Fibroblast of lung (primary cell): ENCODE data around the gene MAP6. TPM values are rescaled to one million over a fixed set of nuclear protein-coding genes. Genes with fewer than 3 reads are reported as not detected.

ENCODE experiments used
- DNase-seq, 2 donors: peaks; one replicate each; pipeline versions ENCODE4 v3.0.0 to v3.0.0-alpha.2; 2010; ENCODE audit warnings: low read depth in 2 of 2
- H2AFZ ChIP-seq: 2 replicates; pipeline ENCODE4 v1.5.1; 2012; ENCODE audit warnings: low read length, control low read depth, inconsistent platforms
- H3K27ac ChIP-seq: 2 replicates; pipeline ENCODE4 v1.5.1; 2011; ENCODE audit warnings: low read length, control low read depth; ENCODE audit not compliant: insufficient read depth
- H3K27me3 ChIP-seq: 2 replicates; pipeline ENCODE4 v1.5.1; 2011; ENCODE audit warnings: mild to moderate bottlenecking, low read length; ENCODE audit not compliant: control insufficient read depth, insufficient read depth
- H3K36me3 ChIP-seq: 2 replicates; pipeline ENCODE4 v1.5.1; 2011; ENCODE audit warnings: low read length; ENCODE audit not compliant: control insufficient read depth, insufficient read depth
- H3K4me1 ChIP-seq: 2 replicates; pipeline ENCODE4 v1.5.1; 2011; ENCODE audit warnings: low read length; ENCODE audit not compliant: control insufficient read depth, insufficient read depth; ENCODE audit errors: extremely low read depth
- H3K4me2 ChIP-seq: 2 replicates; pipeline ENCODE4 v1.5.1; 2011; ENCODE audit warnings: low read length, control low read depth; ENCODE audit not compliant: insufficient read depth; ENCODE audit errors: extremely low read depth
- H3K4me3 ChIP-seq, 4 experiments: fragments of 200-600 bp in 1 of 4; sonication (generic) in 1 of 4; replicated peaks in 1 of 4; 2 replicates each; pipeline ENCODE4 v1.5.1; 2011 to 2016; ENCODE audit warnings: low read length in 4 of 4, low read depth in 3 of 4, mild to moderate bottlenecking in 3 of 4, control low read depth in 2 of 4, inconsistent platforms in 1 of 4, mixed read lengths in 1 of 4; ENCODE audit not compliant: insufficient read depth in 1 of 4; ENCODE audit errors: control extremely low read depth in 1 of 4
- H3K79me2 ChIP-seq: 2 replicates; pipeline ENCODE4 v1.5.1; 2012; ENCODE audit warnings: mild to moderate bottlenecking, low read length, inconsistent platforms; ENCODE audit not compliant: control insufficient read depth, insufficient read depth
- H3K9ac ChIP-seq: 2 replicates; pipeline ENCODE4 v1.5.1; 2011; ENCODE audit warnings: mild to moderate bottlenecking, low read length, control low read depth; ENCODE audit not compliant: insufficient read depth
- H3K9me3 ChIP-seq: 2 replicates; pipeline ENCODE4 v1.5.1; 2012; ENCODE audit warnings: low read depth, low read length; ENCODE audit not compliant: control insufficient read depth, insufficient read depth
- H4K20me1 ChIP-seq: 2 replicates; pipeline ENCODE4 v1.5.1; 2011; ENCODE audit warnings: low read length; ENCODE audit not compliant: control insufficient read depth, insufficient read depth; ENCODE audit errors: extremely low read depth
- EZH2 ChIP-seq: IDR thresholded peaks from 2 replicates; pipeline ENCODE4 v1.5.1; 2012; ENCODE audit warnings: low read length, control low read depth, mild to moderate bottlenecking; ENCODE audit errors: missing control alignments
- polyA plus RNA-seq, 2 donors: library from polyadenylated mRNA; depleted of rRNA in 1 of 2; stranded (reverse) in 1 of 2; unstranded in 1 of 2; fragments of >200 nt; gene quantifications; 2 replicates each; pipeline ENCODE4 v1.2.1, GENCODE V29; 2011 to 2012; ENCODE audit warnings: missing spikeins in 1 of 2
- total RNA-seq: library from RNA; depleted of rRNA; stranded (reverse); fragments of >200 nt; gene quantifications from 2 replicates; pipeline ENCODE4 v1.2.1, GENCODE V29; 2014
- TF ChIP-seq, protein P1 (sequence below), 2 donors: IDR thresholded peaks in 1 of 2; conservative IDR thresholded peaks in 1 of 2; 1 replicate in 1 of 2; 2 replicates in 1 of 2; pipeline ENCODE4 v1.5.1; 2011 to 2012; ENCODE audit warnings: low read length in 2 of 2, control low read depth in 1 of 2, inconsistent platforms in 1 of 2, low read depth in 1 of 2, mild to moderate bottlenecking in 1 of 2

MAP6 gene
- total and polyA plus RNA-seq, 2 donors (not counting 1 experiment from before 2014, with no cell fraction given) = 0.17 to 1.0 TPM

DNA sequence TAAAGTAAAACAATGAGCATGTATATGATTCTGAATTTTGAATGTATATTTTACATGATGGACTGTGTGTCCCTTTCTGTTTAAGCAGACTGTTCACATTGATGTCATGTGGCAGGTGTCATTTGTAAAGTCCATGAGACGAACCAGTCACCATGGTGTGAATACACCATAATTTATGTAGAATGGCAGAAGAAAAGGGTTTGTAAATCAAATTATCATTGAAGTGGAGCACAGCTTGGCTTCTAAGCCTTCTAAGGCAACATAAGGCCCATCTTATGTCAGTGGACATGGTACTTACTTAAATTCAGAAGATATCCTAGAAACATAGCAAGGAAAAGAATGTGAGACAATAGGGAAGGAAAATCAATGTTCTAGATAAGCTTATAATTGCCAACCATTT, 4.4 kb downstream of the MAP6 start:
- H3K27ac ChIP-seq = no peak overlapping the region
- no peak for DNase-seq
- H4K20me1 ChIP-seq = no peaks in the 10 kb centered on the region

DNA sequence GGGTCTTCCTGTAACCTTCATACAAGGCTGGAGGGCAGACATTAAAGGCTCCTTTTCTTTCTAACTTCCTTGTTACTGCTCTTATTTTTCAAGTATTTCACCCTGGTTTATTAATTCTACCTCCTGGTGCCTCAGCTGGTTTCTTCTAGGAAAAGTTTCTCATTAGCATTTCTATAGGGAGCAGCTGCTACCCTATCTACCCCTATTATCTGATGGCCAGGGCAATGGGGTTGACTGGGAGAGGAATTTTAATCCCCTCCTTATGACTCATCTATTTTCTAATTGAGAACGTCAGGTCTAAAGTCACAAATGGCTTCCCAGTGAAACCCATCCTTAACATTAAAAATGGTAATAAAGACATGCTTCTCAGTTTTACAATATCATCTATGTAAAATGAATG, 5.0 kb downstream of the MAP6 start:
- DNase-seq = no peak
- no peaks in the 10 kb centered on the region for H3K9me3 ChIP-seq
- no peak overlapping the region for H3K9ac ChIP-seq
- H3K4me3 ChIP-seq = no peak overlapping the region
- no peak overlapping the region for H3K4me2 ChIP-seq
- no peaks in the 10 kb centered on the region for H3K4me1 ChIP-seq
- H3K79me2 ChIP-seq = no peaks in the 10 kb centered on the region
- H2AFZ ChIP-seq = no peak overlapping the region
- no peaks in the 10 kb centered on the region for H4K20me1 ChIP-seq
- H3K27ac ChIP-seq = no peak overlapping the region
- TF ChIP-seq, protein P1, sequence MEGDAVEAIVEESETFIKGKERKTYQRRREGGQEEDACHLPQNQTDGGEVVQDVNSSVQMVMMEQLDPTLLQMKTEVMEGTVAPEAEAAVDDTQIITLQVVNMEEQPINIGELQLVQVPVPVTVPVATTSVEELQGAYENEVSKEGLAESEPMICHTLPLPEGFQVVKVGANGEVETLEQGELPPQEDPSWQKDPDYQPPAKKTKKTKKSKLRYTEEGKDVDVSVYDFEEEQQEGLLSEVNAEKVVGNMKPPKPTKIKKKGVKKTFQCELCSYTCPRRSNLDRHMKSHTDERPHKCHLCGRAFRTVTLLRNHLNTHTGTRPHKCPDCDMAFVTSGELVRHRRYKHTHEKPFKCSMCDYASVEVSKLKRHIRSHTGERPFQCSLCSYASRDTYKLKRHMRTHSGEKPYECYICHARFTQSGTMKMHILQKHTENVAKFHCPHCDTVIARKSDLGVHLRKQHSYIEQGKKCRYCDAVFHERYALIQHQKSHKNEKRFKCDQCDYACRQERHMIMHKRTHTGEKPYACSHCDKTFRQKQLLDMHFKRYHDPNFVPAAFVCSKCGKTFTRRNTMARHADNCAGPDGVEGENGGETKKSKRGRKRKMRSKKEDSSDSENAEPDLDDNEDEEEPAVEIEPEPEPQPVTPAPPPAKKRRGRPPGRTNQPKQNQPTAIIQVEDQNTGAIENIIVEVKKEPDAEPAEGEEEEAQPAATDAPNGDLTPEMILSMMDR (conservative IDR thresholded peaks at IDR 0.05 in 1 of 2, IDR thresholded peaks at IDR 0.05 in 1 of 2; ENCODE audit: low read depth in 1 of 2, low read length in 2 of 2) = no peak
- no peak for TF ChIP-seq EZH2
- peaks cover 21% of the 10 kb centered on the region for H3K27me3 ChIP-seq
- H3K36me3 ChIP-seq = no peaks in the 10 kb centered on the region

More for the DNA sequence above, 4.4 kb downstream of the MAP6 start:
- TF ChIP-seq EZH2 = no peak
- TF ChIP-seq, protein P1 (conservative IDR thresholded peaks at IDR 0.05 in 1 of 2, IDR thresholded peaks at IDR 0.05 in 1 of 2; ENCODE audit: low read depth in 1 of 2, low read length in 2 of 2) = no peak
- H3K4me3 ChIP-seq = no peak overlapping the region
- H3K27me3 ChIP-seq = peaks cover 27% of the 10 kb centered on the region
- no peaks in the 10 kb centered on the region for H3K4me1 ChIP-seq
- no peaks in the 10 kb centered on the region for H3K9me3 ChIP-seq
- H3K79me2 ChIP-seq = no peaks in the 10 kb centered on the region
- H2AFZ ChIP-seq = no peak overlapping the region
- no peak overlapping the region for H3K9ac ChIP-seq
- H3K36me3 ChIP-seq = no peaks in the 10 kb centered on the region
- no peak overlapping the region for H3K4me2 ChIP-seq

DNA sequence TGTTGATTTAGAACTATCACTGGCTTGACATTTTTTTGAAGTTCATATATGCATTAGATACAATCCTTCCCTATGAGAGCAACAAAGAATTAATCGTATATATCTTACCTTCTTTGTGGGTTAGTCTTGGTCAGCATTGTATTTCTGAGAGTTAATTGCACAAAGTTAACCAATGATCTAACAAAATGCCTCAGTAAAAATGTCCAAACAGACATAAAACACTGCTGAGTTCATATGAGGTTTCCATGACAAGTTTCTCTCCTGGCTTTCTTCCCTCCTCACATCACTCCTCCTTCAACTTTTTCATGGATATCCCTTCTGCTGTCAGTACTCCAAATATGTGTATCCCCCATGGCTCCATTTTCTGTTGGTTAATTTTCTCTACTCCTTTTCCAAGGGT, 9.0 kb downstream of the MAP6 start:
- Histone ChIP-seq H3K4me1 (no peaks in the 10 kb centered on the region), H3K4me2 (no peak overlapping the region), H3K4me3 (no peak overlapping the region), H3K36me3 (no peaks in the 10 kb centered on the region), H3K27ac (no peak overlapping the region), H3K9ac (no peak overlapping the region), H2AFZ (no peak overlapping the region), H3K27me3 (no peaks in the 10 kb centered on the region), H4K20me1 (no peaks in the 10 kb centered on the region), H3K9me3 (no peaks in the 10 kb centered on the region), H3K79me2 (no peaks in the 10 kb centered on the region)
- TF ChIP-seq, protein P1 (conservative IDR thresholded peaks at IDR 0.05 in 1 of 2, IDR thresholded peaks at IDR 0.05 in 1 of 2; ENCODE audit: low read depth in 1 of 2, low read length in 2 of 2) = no peak
- DNase-seq = no peak
